Spleen (tissue), 7 donors: ENCODE results near the gene CACNA1C.

ENCODE experiments used
- POLR2A ChIP-seq, 3 donors: fragments of 450-650 bp; IDR thresholded peaks; one replicate each; pipeline ENCODE4 v1.5.1; 2017; ENCODE audit warnings: antibody characterized with exemption in 3 of 3, mild to moderate bottlenecking in 1 of 3
- TF ChIP-seq, protein P1 (sequence below), 11 experiments: fragments of 200-600 bp in 7 of 11; fragments of 450-650 bp in 4 of 11; sonication (generic) in 4 of 11; IDR thresholded peaks in 8 of 11; conservative IDR thresholded peaks in 3 of 11; 1 replicate in 7 of 11; 2 replicates in 4 of 11; pipeline versions ENCODE4 v1.4.0 to v1.8.0; 2016 to 2021; ENCODE audit warnings: antibody characterized with exemption in 11 of 11, inconsistent platforms in 4 of 11, mild to moderate bottlenecking in 1 of 11
- donor health status: DM: no; HTN: no; CAD: no; lungs with moderate emphysema.
- donor health status: DM: no; HTN: no; CAD: no.
- donor health status: DM: no; HTN: no; CAD: no.

DNA sequence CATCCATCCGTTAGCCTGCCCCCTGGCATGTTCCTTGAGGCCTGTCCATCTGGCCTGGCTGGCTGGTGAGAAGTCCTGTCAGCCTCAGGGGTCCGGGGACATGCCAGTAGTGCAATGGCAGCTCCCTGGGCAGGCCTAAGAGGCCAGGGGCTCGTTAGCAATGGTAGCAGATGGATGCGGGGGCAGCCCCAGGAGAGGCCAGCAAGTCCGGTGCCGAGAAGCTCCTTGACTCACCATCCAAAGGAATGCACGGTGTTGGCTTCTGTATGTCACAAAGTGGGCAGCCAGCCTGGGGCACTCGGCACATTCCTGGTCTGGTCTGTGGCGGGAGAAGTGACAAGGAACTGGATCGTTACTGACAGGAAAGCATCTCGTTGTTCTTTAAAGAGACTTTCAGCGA lies 319.9 kb downstream of the CACNA1C start:
- TF ChIP-seq, protein P1, sequence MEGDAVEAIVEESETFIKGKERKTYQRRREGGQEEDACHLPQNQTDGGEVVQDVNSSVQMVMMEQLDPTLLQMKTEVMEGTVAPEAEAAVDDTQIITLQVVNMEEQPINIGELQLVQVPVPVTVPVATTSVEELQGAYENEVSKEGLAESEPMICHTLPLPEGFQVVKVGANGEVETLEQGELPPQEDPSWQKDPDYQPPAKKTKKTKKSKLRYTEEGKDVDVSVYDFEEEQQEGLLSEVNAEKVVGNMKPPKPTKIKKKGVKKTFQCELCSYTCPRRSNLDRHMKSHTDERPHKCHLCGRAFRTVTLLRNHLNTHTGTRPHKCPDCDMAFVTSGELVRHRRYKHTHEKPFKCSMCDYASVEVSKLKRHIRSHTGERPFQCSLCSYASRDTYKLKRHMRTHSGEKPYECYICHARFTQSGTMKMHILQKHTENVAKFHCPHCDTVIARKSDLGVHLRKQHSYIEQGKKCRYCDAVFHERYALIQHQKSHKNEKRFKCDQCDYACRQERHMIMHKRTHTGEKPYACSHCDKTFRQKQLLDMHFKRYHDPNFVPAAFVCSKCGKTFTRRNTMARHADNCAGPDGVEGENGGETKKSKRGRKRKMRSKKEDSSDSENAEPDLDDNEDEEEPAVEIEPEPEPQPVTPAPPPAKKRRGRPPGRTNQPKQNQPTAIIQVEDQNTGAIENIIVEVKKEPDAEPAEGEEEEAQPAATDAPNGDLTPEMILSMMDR (IDR thresholded peaks at IDR 0.05 in 8 of 11, conservative IDR thresholded peaks at IDR 0.05 in 3 of 11), result no peak
- no peak for TF ChIP-seq POLR2A (IDR thresholded peaks at IDR 0.05)
